ENCODE data around the gene EXOC4. TPM values are rescaled to one million over a fixed set of nuclear protein-coding genes. Genes with fewer than 3 reads are reported as not detected.

The EXOC4 gene
- total and polyA plus RNA-seq, 2 of the 13 experiments (the other 11 are each of a cell fraction or from before 2014, with no cell fraction given) = 22.5 to 39.0 TPM

- H3K4me1 ChIP-seq (ENCODE audit: insufficient read depth, low read length) = no peaks in the 10 kb centered on the region
- H3K4me3 ChIP-seq (replicated peaks in 1 of 3; ENCODE audit: insufficient read depth in 1 of 3, low read depth in 2 of 3, low read length in 3 of 3) = no peak overlapping the region
- FAIRE-seq (no peak), ATAC-seq (no peak), DNase-seq (ENCODE audit: low spot score) (no peak)
- CTCF ChIA-PET (ENCODE audit: low intra/inter-chr PET ratio, low total read pairs) = no interaction called here
- POLR2A ChIA-PET = no interaction called here
- H3K9ac ChIP-seq (ENCODE audit: insufficient read depth, low read depth, low read length) = no peak overlapping the region
- H3K27me3 ChIP-seq (ENCODE audit: control insufficient read depth in 1 of 2, insufficient read depth in 2 of 2, low read length in 2 of 2) = no peaks in the 10 kb centered on the region
- in situ Hi-C loops (cut with HindIII; ENCODE audit: extremely low pct_ligation_motif_present, low pct_unique_long_range_greater_than_20kb) = no loop called here
- H3K79me2 ChIP-seq (ENCODE audit: insufficient read depth, low read length) = no peaks in the 10 kb centered on the region
- 0 out of 5 replicates have a peak, but pooled peaks cover 0 to 3% of the 10 kb centered on the region in 2 experiments for H3K36me3 ChIP-seq (replicated peaks in 1 of 2; ENCODE audit: control insufficient read depth in 1 of 2, insufficient read depth in 2 of 2, low read length in 2 of 2)
- TF ChIP-seq MIXL1 (CRISPR knock-in tag; IDR thresholded peaks at IDR 0.05) = no peak
- no peak for TF ChIP-seq DMAP1 (CRISPR knock-in tag; IDR thresholded peaks at IDR 0.05)
- no peak for TF ChIP-seq AGO1 (IDR thresholded peaks at IDR 0.05; ENCODE audit: low read depth, low read length, poor library complexity, severe bottlenecking)
- no peak for TF ChIP-seq SP1 (IDR thresholded peaks at IDR 0.05)
- TF ChIP-seq SP1 (CRISPR knock-in tag; IDR thresholded peaks at IDR 0.05) = no peak
- TF ChIP-seq IKZF5 (CRISPR knock-in tag; IDR thresholded peaks at IDR 0.05) = no peak
- no peak for TF ChIP-seq ZNF746 (CRISPR knock-in tag; IDR thresholded peaks at IDR 0.05)
- no peak for TF ChIP-seq RNF2 (conservative IDR thresholded peaks at IDR 0.05; ENCODE audit: low read depth)
- no peak for TF ChIP-seq ZNF562 (CRISPR knock-in tag; IDR thresholded peaks at IDR 0.05; ENCODE audit: borderline replicate concordance)
- TF ChIP-seq HHEX (CRISPR knock-in tag; IDR thresholded peaks at IDR 0.05) = no peak
- TF ChIP-seq ZKSCAN1 (IDR thresholded peaks at IDR 0.05; ENCODE audit: low read length) = no peak
- TF ChIP-seq PCBP1 (IDR thresholded peaks at IDR 0.05; ENCODE audit: borderline replicate concordance, low read depth, low read length) = no peak
- TF ChIP-seq TBL1XR1 (IDR thresholded peaks at IDR 0.05; ENCODE audit: borderline replicate concordance, low read length, partially characterized antibody) = no peak
- TF ChIP-seq POLR2AphosphoS2 (IDR thresholded peaks at IDR 0.05; ENCODE audit: low read depth, low read length) = no peak
- H3K4me2 ChIP-seq (ENCODE audit: low read depth, low read length) = no peak overlapping the region
- no peaks in the 10 kb centered on the region for H3K9me3 ChIP-seq (ENCODE audit: low read length)
- no peak overlapping the region for H3K27ac ChIP-seq (ENCODE audit: extremely low read length, insufficient read depth, low read length)
- BruUV-seq (replicated peaks) = no TSS peak
- intact Hi-C loops (cut with micrococcal nuclease; ENCODE audit: unreplicated experiment) = no loop called here
- H2AFZ ChIP-seq (ENCODE audit: low read length) = no peak overlapping the region
- WGBS (ENCODE audit: low lambda C conversion rate) = 89% methylated on average over 6 of the region's 6 CpGs
- H4K20me1 ChIP-seq (ENCODE audit: insufficient read depth, low read length) = no peaks in the 10 kb centered on the region
Measured at GRCh38 chr7:133947458-133948254, 694.8 kb downstream of the EXOC4 start.

Data from HepG2 (cell line).